Measurements from ENCODE around the gene ZNF423.

Gene ZNF423

GRCh38 chr16:49488336-49488735 is 367.6 kb downstream of the ZNF423 start:
- DNase-seq (ENCODE audit: low read depth in 2 of 2, low spot score in 1 of 2) = no peak

- no peak for DNase-seq (ENCODE audit: low read depth in 2 of 2, low spot score in 1 of 2)
These were observed 368.2 kb downstream of the ZNF423 start for GRCh38 chr16:49487746-49488145.

- DNase-seq (ENCODE audit: low read depth in 2 of 2, low spot score in 1 of 2) = no peak
These were observed 369.5 kb downstream of the ZNF423 start for GRCh38 chr16:49486400-49486799.

GRCh38 chr16:49485663-49486062 is 370.2 kb downstream of the ZNF423 start:
- DNase-seq (ENCODE audit: low read depth in 2 of 2, low spot score in 1 of 2) = no peak

- no peak for DNase-seq (ENCODE audit: low read depth in 2 of 2, low spot score in 1 of 2)
These were observed 371.0 kb downstream of the ZNF423 start for GRCh38 chr16:49484936-49485335.

GRCh38 chr16:49484451-49484849 is 371.5 kb downstream of the ZNF423 start:
- DNase-seq (ENCODE audit: low read depth in 2 of 2, low spot score in 1 of 2) = no peak

- DNase-seq (ENCODE audit: low read depth in 2 of 2, low spot score in 1 of 2) = no peak
These were observed 372.1 kb downstream of the ZNF423 start for GRCh38 chr16:49483651-49484450.

- DNase-seq (ENCODE audit: low read depth in 2 of 2, low spot score in 1 of 2) = no peak
These were observed 372.7 kb downstream of the ZNF423 start for GRCh38 chr16:49483251-49483650.

- DNase-seq (ENCODE audit: low read depth in 2 of 2, low spot score in 1 of 2) = no peak
These were observed 373.2 kb downstream of the ZNF423 start for GRCh38 chr16:49482690-49483089.

GRCh38 chr16:49478616-49479015 is 377.3 kb downstream of the ZNF423 start:
- DNase-seq (ENCODE audit: low read depth in 2 of 2, low spot score in 1 of 2) = no peak

- no peak for DNase-seq (ENCODE audit: low read depth in 2 of 2, low spot score in 1 of 2)
These were observed 377.8 kb downstream of the ZNF423 start for GRCh38 chr16:49478107-49478506.

GRCh38 chr16:49477250-49477895 is 378.5 kb downstream of the ZNF423 start:
- no peak for DNase-seq (ENCODE audit: low read depth in 2 of 2, low spot score in 1 of 2)

- DNase-seq (ENCODE audit: low read depth in 2 of 2, low spot score in 1 of 2) = no peak
These were observed 381.2 kb downstream of the ZNF423 start for GRCh38 chr16:49474741-49475140.

GRCh38 chr16:49473773-49474172 is 382.1 kb downstream of the ZNF423 start:
- no peak for DNase-seq (ENCODE audit: low read depth in 2 of 2, low spot score in 1 of 2)

GRCh38 chr16:49473131-49473530 is 382.8 kb downstream of the ZNF423 start:
- no peak for DNase-seq (ENCODE audit: low read depth in 2 of 2, low spot score in 1 of 2)

GRCh38 chr16:49472598-49472997 is 383.3 kb downstream of the ZNF423 start:
- DNase-seq (ENCODE audit: low read depth in 2 of 2, low spot score in 1 of 2) = no peak

GRCh38 chr16:49471038-49471727 is 384.7 kb downstream of the ZNF423 start:
- no peak for DNase-seq (ENCODE audit: low read depth in 2 of 2, low spot score in 1 of 2)

GRCh38 chr16:49470513-49470991 is 385.4 kb downstream of the ZNF423 start:
- no peak for DNase-seq (ENCODE audit: low read depth in 2 of 2, low spot score in 1 of 2)

- no peak for DNase-seq (ENCODE audit: low read depth in 2 of 2, low spot score in 1 of 2)
These were observed 385.9 kb downstream of the ZNF423 start for GRCh38 chr16:49469930-49470451.

GRCh38 chr16:49469311-49469670 is 386.6 kb downstream of the ZNF423 start:
- DNase-seq (ENCODE audit: low read depth in 2 of 2, low spot score in 1 of 2) = no peak

- DNase-seq (ENCODE audit: low read depth in 2 of 2, low spot score in 1 of 2) = no peak
These were observed 387.2 kb downstream of the ZNF423 start for GRCh38 chr16:49468611-49469310.

Data from stimulated activated CD8-positive, alpha-beta memory T cell treated with anti-CD3 and anti-CD28 coated beads, Interleukin-4, amount 100 ng/mL, for 1 hour (primary cell).